Hepatocyte (in vitro differentiated cells): Measurements from ENCODE around the gene MARCOL. TPM values are rescaled to one million over a fixed set of nuclear protein-coding genes. Genes with fewer than 3 reads are reported as not detected.

Experiments used
- DNase-seq: peaks from one replicate; pipeline ENCODE4 v3.0.0-alpha.2; 2016; ENCODE audit warnings: low spot score
- H2AFZ ChIP-seq: fragments of 200-600 bp; sonication (generic); 2 replicates; pipeline ENCODE4 v1.6.0; 2016; ENCODE audit warnings: antibody characterized with exemption, mild to moderate bottlenecking
- H3K27ac ChIP-seq: fragments of 200-600 bp; sonication (generic); 2 replicates; pipeline ENCODE4 v1.5.1; 2016; ENCODE audit warnings: mild to moderate bottlenecking
- H3K27me3 ChIP-seq: fragments of 200-600 bp; sonication (generic); 2 replicates; pipeline ENCODE4 v1.6.1; 2016
- H3K36me3 ChIP-seq: fragments of 200-600 bp; sonication (generic); replicated peaks from 2 replicates; pipeline ENCODE4 v1.5.1; 2016; ENCODE audit warnings: low read depth; ENCODE audit not compliant: insufficient read depth
- H3K4me1 ChIP-seq: fragments of 200-600 bp; sonication (generic); 2 replicates; pipeline ENCODE4 v1.5.1; 2016; ENCODE audit warnings: mild to moderate bottlenecking, moderate library complexity; ENCODE audit not compliant: insufficient read depth
- H3K4me2 ChIP-seq: fragments of 200-600 bp; sonication (generic); 2 replicates; pipeline ENCODE4 v1.6.0; 2016
- H3K4me3 ChIP-seq: fragments of 200-600 bp; sonication (generic); 2 replicates; pipeline ENCODE4 v1.5.1; 2016; ENCODE audit warnings: mild to moderate bottlenecking
- H3K79me2 ChIP-seq: fragments of 200-600 bp; sonication (generic); 2 replicates; pipeline ENCODE4 v1.6.0; 2017; ENCODE audit warnings: mild to moderate bottlenecking
- H3K9me2 ChIP-seq: fragments of 200-600 bp; sonication (generic); replicated peaks from 2 replicates; pipeline ENCODE4 v1.6.0; 2017; ENCODE audit warnings: mild to moderate bottlenecking; ENCODE audit not compliant: insufficient read depth
- H3K9me3 ChIP-seq: fragments of 200-600 bp; sonication (generic); 2 replicates; pipeline ENCODE4 v1.5.1; 2016; ENCODE audit warnings: low read depth, mild to moderate bottlenecking
- H4K20me1 ChIP-seq: fragments of 200-600 bp; sonication (generic); 2 replicates; pipeline ENCODE4 v1.6.0; 2016; ENCODE audit warnings: mild to moderate bottlenecking; ENCODE audit not compliant: insufficient read depth, poor library complexity, severe bottlenecking
- CTCF ChIP-seq: fragments of 200-600 bp; sonication (generic); IDR thresholded peaks from 2 replicates; pipeline ENCODE4 v1.5.1; 2016; ENCODE audit warnings: antibody characterized with exemption, mild to moderate bottlenecking; ENCODE audit not compliant: poor library complexity
- EZH2 ChIP-seq: fragments of 200-600 bp; sonication (generic); IDR thresholded peaks from 2 replicates; pipeline ENCODE4 v1.6.1; 2016; ENCODE audit warnings: antibody characterized with exemption, mild to moderate bottlenecking, borderline replicate concordance
- EZH2phosphoT487 ChIP-seq: fragments of 200-600 bp; sonication (generic); IDR thresholded peaks from one replicate; pipeline ENCODE4 v1.6.1; 2018; ENCODE audit warnings: antibody characterized with exemption, mild to moderate bottlenecking, low read depth, moderate library complexity; ENCODE audit not compliant: unreplicated experiment, severe bottlenecking
- WGBS: methylation state at CpG from one replicate; pipeline ENCODE4 v1.1.6; 2016; ENCODE audit warnings: low lambda C conversion rate; ENCODE audit errors: missing lambda C conversion rate; 5-methylcytosine and 5-hydroxymethylcytosine counted together
- polyA plus RNA-seq: library from polyadenylated mRNA; unstranded; fragments of >200 nt; fragmentation: Nextera tagmentation; extraction: Ambion mirVana; gene quantifications from 2 replicates; pipeline ENCODE4 v1.2.1, GENCODE V29; 2016
- total RNA-seq: library from RNA; depleted of rRNA; stranded (reverse); fragments of >200 nt; gene quantifications from 2 replicates; pipeline ENCODE4 v1.2.3, GENCODE V29; 2014

The MARCOL gene
- total and polyA plus RNA-seq, 2 experiments from 2014 or later = not detected

GRCh38 chr5:148201151-148201550 lies 37.2 kb upstream of the MARCOL start:
- Histone ChIP-seq H3K79me2 (no peaks in the 10 kb centered on the region), H3K4me3 (no peak overlapping the region), H3K27ac (no peak overlapping the region), H3K27me3 (no peaks in the 10 kb centered on the region), H3K4me2 (no peak overlapping the region), H3K9me2 (no peaks in the 10 kb centered on the region), H3K9me3 (no peaks in the 10 kb centered on the region), H3K4me1 (no peaks in the 10 kb centered on the region), H2AFZ (no peak overlapping the region), H3K36me3 (no peaks in the 10 kb centered on the region), H4K20me1 (no peaks in the 10 kb centered on the region)
- 85% methylated on average over 2 of the region's 2 CpGs for WGBS
- TF ChIP-seq EZH2phosphoT487 = no peak
- TF ChIP-seq CTCF = no peak
- TF ChIP-seq EZH2 = no peak
- no peak for DNase-seq

- H4K20me1 ChIP-seq = no peaks in the 10 kb centered on the region
- H3K4me3 ChIP-seq = no peak within 1 kb of the TSS
- no peaks in the 10 kb centered on the region for H3K9me3 ChIP-seq
- no peak for DNase-seq
- H3K36me3 ChIP-seq = no peaks in the 10 kb centered on the region
- no peak for TF ChIP-seq EZH2phosphoT487
- no peak for TF ChIP-seq EZH2
- no peak for TF ChIP-seq CTCF
- H3K27me3 ChIP-seq = no peaks in the 10 kb centered on the region
- no peaks in the 10 kb centered on the region for H3K79me2 ChIP-seq
- H3K4me1 ChIP-seq = no peaks in the 10 kb centered on the region
- H3K4me2 ChIP-seq = no peak within 1 kb of the TSS
- no peaks in the 10 kb centered on the region for H3K9me2 ChIP-seq
- WGBS = 91% methylated on average over 2 of the region's 2 CpGs
- no peak within 1 kb of the TSS for H2AFZ ChIP-seq
- H3K27ac ChIP-seq = no peak within 1 kb of the TSS
Observed at GRCh38 chr5:148202531-148203203, 35.7 kb upstream of the MARCOL start, which contains the start of gene SPINK6. TSS of gene SPINK6 (plus strand) at chr5:148203042. CDS start at chr5:148203097, 55 bp downstream.

- H3K4me2 ChIP-seq = no peak overlapping the region
- no peak overlapping the region for H3K27ac ChIP-seq
- TF ChIP-seq EZH2phosphoT487 (no peak), CTCF (no peak), EZH2 (no peak)
- H3K4me1 ChIP-seq = no peaks in the 10 kb centered on the region
- 84% methylated on average over 4 of the region's 4 CpGs for WGBS
- no peaks in the 10 kb centered on the region for H3K27me3 ChIP-seq
- H2AFZ ChIP-seq = no peak overlapping the region
- no peaks in the 10 kb centered on the region for H3K36me3 ChIP-seq
- no peaks in the 10 kb centered on the region for H3K9me3 ChIP-seq
- H3K79me2 ChIP-seq = no peaks in the 10 kb centered on the region
- no peak for DNase-seq
- no peaks in the 10 kb centered on the region for H3K9me2 ChIP-seq
- no peaks in the 10 kb centered on the region for H4K20me1 ChIP-seq
- H3K4me3 ChIP-seq = no peak overlapping the region
Observed at GRCh38 chr5:148205044-148205806, 33.1 kb upstream of the MARCOL start.
